Measurements from ENCODE around the gene CYFIP2.

CYFIP2 gene

DNA sequence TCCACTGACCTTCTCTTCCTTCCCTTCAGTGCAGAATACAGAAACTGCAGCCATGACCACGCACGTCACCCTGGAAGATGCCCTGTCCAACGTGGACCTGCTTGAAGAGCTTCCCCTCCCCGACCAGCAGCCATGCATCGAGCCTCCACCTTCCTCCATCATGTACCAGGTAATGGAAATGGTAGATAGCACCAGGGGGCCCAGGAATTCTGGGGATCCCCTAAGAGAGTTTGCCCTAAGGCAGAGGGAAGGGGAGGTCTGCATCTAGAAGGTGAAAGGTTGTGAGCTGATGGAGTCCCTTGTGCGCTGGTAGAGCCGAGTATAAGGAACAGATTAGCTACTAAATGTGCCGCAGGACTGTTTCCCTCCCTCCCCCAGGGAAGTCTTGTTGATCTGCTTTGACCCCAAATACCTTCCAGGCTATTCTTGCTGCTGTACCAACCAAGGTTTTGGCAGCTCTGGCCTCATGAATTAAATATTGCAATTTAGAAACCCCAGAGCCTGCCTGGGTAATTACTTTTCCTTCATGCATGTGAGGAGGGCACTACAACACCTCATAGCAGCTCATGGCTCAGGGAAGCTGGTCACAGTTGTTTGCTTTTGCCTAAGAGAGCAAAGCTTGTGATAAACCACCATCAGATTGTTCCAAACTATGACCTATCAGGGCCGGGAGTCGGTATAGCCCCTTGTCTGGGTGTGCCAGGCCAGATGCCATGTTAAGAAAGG lies 19.6 kb downstream of the CYFIP2 start:
- in situ Hi-C loops (cut with HindIII; ENCODE audit: low sequenced_read_pairs), result no loop called here

DNA sequence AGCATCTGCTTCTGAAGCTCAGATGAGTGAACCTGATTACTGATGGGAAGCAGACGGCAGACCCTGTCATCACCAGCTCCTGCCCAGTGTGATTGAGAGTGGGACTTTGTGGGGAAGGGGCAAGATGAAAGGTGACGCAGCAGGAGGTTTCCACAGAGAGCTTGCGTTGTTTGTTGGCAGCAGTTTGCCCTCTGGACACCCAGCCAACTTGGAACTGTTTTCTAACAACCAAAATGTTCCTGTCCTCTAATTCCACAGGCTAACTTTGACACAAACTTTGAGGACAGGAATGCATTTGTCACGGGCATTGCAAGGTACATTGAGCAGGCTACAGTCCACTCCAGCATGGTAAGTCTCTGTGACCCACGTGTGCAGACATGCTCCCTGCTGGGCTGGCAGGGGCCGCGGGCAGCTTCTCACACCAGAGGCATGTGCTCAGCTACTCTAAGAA lies 20.9 kb downstream of the CYFIP2 start:
- in situ Hi-C loops (cut with HindIII; ENCODE audit: low sequenced_read_pairs), result no loop called here

DNA sequence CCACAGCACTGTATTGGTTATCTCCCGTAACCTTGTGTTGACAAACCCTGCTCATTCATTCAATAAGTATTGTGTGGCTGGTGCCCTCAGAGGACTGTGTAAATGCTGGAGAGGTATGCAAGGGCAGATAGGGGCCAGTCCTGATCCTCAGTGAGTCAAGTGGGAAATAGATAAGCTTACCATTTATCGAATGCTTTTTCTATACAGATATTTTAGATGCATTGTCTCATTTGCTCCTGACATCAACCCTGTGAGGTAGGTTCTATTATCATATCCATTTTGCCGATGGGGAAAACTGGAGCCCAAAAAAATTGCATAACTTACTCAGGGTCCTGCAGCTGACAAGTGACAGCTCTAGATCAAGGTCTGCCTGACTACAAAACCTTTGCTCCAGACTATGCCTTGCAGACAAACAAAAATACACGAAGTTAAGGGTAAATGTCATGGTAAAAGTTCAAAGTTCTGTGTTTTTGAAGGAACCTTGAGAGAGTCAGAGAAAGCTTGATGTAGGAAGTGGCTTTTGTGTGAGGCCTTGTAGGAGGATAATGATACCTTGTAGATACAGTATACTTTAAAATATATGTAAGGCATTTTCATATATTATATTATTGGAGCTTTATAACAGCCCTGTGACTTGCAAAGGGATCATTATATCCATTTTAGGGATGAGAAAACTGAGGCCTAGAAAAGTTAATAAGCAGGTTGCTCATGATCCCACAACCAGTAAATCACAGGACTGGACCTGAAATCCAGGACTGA lies 22.7 kb downstream of the CYFIP2 start:
- in situ Hi-C loops (cut with HindIII; ENCODE audit: low sequenced_read_pairs), result no loop called here

DNA sequence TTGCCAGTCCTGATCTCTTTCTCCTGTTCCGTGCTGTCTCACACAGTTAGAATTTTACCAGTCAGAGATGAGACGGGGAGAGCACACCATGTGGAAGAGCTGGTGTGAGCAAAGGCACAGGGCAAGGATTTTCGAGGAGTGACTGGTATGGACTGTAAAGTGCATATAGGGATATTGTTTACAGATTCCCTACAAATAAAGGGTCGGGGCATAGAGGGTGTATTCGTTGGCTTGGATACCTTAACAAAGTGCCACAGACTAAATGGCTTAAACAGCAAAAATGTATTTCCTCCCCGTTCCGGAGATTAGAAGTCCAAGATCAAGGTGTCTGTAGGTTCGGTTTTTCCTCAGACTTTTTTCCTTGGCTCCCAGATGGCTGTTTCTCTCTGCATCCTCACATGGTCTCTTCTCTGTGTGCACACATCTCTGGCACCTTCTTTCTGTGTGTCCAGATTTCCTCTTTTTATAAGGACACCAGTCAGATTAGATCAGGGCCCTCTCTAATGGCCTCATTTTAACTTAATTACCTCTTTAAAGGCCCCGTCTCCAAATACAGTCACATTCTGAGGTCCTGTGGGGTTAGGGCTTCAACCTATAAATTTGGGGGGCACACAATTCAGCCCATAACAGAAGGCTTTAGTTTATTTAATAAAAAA lies 23.4 kb downstream of the CYFIP2 start:
- in situ Hi-C loops (cut with HindIII; ENCODE audit: low sequenced_read_pairs), result no loop called here

GRCh38 chr5:157290156-157290980 lies 24.4 kb downstream of the CYFIP2 start:
- in situ Hi-C loops (cut with HindIII; ENCODE audit: low sequenced_read_pairs), result no loop called here

GRCh38 chr5:157290981-157291711 lies 25.2 kb downstream of the CYFIP2 start:
- in situ Hi-C loops (cut with HindIII; ENCODE audit: low sequenced_read_pairs), result no loop called here

DNA sequence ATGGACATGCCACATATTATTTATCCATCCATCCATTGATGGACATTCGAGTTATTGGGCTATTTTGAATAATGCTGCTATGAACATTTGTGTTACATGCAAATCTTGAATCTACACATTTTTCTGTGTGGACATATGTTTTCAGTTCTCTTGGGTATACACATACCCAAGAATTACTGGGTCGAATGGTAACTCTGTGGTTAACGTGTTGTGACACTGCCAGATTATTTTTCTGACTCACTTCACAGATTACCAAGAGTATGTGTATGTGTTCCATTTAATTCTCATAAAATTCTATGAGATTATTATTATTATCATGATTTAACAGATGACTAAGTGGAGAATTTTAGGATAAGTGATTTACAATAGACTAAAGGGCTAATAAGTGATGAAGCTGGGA lies 26.7 kb downstream of the CYFIP2 start:
- in situ Hi-C loops (cut with HindIII; ENCODE audit: low sequenced_read_pairs), result no loop called here

GRCh38 chr5:157294407-157295091 lies 28.6 kb downstream of the CYFIP2 start:
- in situ Hi-C loops (cut with HindIII; ENCODE audit: low sequenced_read_pairs), result no loop called here

DNA sequence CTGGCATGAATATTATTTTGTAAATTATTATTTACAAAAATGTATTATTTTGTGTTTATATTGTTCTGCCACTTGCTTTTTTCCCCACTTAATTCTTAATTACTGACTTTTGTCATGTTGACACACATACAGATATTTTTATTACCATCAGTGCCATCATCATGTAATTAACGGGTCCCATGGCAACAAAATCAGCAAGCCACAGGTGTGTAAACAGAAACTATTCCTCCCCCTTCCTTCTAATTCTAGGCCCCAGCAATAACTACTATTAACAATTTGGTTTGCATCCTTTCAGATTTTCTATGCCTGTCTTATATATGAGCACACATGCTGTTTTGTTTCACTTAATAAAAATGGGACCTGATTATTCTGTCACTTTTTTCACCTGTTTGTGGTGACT lies 29.3 kb downstream of the CYFIP2 start:
- in situ Hi-C loops (cut with HindIII; ENCODE audit: low sequenced_read_pairs), result no loop called here

DNA sequence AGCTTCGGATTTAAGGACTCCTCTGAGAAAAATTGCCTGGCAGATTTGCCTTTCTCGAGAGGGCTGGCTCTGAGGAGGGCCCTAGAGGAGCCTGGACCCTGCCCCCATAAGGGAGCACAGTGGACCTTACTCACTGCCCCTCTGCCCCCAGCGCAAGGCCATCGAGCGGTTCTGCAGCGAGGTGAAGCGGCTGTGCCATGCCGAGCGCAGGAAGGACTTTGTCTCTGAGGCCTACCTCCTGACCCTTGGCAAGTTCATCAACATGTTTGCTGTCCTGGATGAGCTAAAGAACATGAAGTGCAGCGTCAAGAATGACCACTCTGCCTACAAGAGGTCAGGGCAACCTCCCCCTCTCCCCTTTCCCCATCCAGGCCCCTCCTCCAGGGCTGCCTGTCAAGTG lies 34.6 kb downstream of the CYFIP2 start:
- in situ Hi-C loops (cut with HindIII; ENCODE audit: low sequenced_read_pairs), result no loop called here

DNA sequence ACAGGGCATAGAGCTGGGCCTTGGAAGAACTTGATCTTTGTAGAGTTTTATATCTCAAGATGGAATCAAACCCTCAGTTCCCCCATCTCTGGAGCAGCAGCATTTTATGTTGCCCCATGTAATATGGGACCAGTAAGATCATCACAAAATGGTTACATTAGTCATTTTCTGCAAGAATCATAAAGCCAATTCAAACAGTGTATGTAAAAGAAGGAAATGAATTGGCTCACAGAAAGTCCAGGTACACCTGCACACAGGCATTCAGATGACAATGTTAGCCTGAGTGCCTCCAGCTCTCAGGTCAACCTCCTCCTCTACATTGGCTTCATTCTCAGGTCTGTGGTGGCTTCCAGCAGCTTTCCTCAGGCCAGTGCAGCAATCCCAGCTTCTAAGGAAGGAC lies 35.1 kb downstream of the CYFIP2 start:
- in situ Hi-C loops (cut with HindIII; ENCODE audit: low sequenced_read_pairs), result no loop called here

DNA sequence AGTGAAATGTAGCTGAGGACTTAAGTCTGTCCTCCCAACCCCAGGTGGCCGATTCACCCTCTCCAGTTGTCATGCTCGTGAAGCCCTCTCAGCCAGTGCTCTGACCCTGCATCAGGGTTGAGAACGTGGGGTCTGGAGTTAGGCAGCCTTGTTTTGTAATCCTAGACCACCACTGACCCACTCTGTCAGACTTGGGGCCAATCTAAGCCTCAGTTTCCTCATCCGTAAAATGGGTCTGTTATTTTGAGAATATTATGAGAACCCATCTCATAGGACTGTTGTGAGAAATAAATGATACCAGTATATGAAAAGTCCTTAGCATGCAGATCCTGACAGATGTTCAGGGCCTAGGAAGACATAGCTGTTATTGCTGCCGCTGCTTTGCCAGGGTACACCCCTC lies 37.1 kb downstream of the CYFIP2 start:
- in situ Hi-C loops (cut with HindIII; ENCODE audit: low sequenced_read_pairs), result no loop called here

- in situ Hi-C loops (cut with HindIII; ENCODE audit: low sequenced_read_pairs), result no loop called here
Observed at GRCh38 chr5:157303667-157304327, 37.9 kb downstream of the CYFIP2 start.

DNA sequence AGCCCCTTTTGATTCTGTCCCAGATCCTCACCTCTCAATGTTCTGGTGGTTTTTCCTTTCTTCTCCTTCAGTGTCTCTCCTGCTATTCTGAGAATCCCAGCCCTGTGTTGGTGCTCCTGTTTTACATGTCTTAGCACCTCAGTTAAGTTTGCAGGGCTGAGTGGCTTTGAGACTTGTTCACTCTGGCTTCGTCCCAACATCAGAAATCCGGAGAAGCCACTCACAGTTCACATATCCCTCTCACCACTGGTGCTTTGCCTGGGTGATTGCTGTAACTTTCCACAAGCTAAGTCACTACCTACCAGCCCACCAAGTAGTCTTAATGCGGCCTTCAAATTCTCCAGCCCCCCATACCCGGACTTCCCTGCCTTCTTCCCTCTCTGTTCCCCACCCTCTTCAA lies 40.2 kb downstream of the CYFIP2 start:
- in situ Hi-C loops (cut with HindIII; ENCODE audit: low sequenced_read_pairs), result no loop called here

DNA sequence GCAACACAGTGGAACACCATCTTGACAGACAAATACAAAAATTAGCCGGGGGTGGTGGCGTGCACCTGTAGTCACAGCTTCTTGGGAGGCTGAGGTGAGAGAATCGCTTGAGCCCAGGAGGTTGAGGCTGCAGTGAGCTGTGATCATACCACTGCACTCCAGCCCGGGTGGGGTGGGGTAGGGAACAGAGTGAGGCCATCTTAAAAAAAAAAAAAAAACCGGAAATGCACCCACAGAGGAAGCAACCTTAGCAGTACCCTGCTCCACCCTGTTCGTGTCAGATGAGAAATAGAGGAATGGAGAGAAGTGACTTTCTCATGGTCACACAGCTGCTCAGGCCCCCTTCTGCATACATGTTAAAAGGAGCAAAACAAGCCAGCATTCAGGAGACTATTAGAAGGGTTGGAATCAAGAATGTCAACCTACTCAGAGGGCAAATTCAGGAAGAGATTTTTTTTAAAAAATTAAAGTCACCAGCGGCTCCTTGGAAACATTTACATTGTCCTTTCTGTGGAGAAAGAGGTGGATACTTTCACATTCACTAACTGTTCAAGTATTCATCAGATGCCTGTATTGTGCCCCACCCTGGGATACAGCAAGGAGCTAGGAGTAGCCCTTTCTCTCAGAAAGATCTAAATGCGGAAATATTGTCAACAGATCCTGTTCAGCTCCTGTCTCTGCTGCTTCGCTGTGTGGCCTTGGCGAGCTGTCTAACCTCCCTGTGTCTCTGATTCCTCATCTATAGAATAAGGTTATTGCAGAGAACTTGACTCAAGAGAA lies 41.0 kb downstream of the CYFIP2 start:
- in situ Hi-C loops (cut with HindIII; ENCODE audit: low sequenced_read_pairs), result no loop called here

DNA sequence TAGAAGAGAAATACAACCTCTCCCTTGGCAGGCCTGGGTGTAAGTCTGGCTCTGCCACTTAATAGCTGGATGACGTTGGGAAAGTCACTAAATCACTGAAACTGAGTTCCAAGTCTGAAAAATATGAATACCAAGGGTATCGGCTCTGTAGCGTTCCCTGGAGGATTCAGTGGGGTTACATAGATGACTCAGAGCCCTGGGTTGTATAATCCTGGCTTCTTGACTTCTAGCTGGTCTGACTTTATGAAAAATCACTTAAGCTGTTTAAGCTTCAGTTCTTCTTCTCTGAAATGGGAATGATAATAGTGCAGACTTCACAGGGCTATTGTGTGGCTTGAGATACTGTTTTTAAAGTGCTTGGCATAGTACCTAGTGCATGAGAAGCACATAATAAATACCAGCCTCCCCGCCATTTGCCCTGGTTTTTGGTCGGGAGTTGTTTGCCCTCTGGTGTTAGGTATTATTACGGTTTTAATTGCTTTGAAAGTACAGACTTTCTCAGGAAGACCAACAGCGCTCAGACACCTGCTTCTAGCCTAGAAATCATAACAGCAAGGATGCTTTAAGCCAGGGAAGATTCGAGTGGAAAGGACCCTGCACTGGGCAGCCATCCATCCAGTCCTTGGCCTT lies 43.0 kb downstream of the CYFIP2 start:
- in situ Hi-C loops (cut with HindIII; ENCODE audit: low sequenced_read_pairs), result no loop called here

DNA sequence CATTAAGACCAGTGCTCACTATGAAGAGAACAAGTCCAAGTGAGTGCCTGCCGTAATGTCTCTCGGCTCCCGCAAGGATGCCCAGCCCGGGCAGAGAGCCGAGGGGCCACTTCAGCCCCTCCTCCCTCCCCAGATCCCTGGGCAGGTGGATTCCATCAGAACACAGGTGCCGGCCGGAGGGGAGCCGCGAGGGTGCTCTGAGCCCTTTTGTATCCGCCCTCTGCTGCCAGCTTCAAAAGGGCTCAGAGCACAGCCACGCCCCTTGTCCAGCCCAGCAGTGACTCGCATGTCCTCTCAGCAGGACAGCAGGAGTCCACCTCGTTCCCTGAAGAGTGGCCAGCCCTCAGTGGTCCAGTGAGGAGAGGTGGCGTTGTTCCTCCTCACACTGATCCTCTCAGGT lies 43.9 kb downstream of the CYFIP2 start:
- in situ Hi-C loops (cut with HindIII; ENCODE audit: low sequenced_read_pairs), result no loop called here

DNA sequence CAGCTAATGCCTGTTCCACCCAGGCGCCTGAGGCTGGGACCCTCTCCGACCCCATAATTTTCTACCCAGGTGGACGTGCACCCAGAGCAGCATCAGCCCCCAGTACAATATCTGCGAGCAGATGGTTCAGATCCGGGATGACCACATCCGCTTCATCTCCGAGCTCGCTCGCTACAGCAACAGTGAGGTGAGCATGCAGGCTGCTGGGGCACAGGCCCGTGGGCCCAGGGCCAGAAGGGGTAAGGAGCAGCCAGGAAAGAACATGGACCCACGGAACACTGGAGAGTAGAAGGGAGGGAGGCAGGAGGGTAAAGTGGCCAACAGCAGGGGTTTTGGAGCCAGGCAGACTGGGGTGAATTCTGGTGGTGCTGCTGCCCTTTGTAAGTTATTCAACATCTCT lies 45.7 kb downstream of the CYFIP2 start:
- in situ Hi-C loops (cut with HindIII; ENCODE audit: low sequenced_read_pairs), result no loop called here
